PFSK-1 (cell line): ENCODE data around the gene BUB1B.

ENCODE experiments used
- FOXP2 ChIP-seq: optimal IDR thresholded peaks from 2 replicates; pipeline ENCODE3; 2011; ENCODE audit warnings: borderline replicate concordance, control low read depth, inconsistent platforms; ENCODE audit not compliant: insufficient read depth; ENCODE audit errors: extremely low read length, extremely low read depth
- POLR2AphosphoS5 ChIP-seq: IDR thresholded peaks from 2 replicates; pipeline ENCODE4 v1.6.1; 2012; ENCODE audit warnings: low read depth, mild to moderate bottlenecking, control low read depth, low read length, moderate library complexity
- REST ChIP-seq, 2 experiments: IDR thresholded peaks; 2 replicates each; pipeline versions ENCODE4 v1.6.1 to v1.8.0; 2011 to 2012; ENCODE audit warnings: low read depth in 2 of 2, low read length in 2 of 2, control low read depth in 1 of 2, inconsistent platforms in 1 of 2, mild to moderate bottlenecking in 1 of 2, moderate library complexity in 1 of 2; ENCODE audit not compliant: insufficient read depth in 1 of 2
- SIN3A ChIP-seq: IDR thresholded peaks from 2 replicates; pipeline ENCODE4 v1.6.1; 2012; ENCODE audit warnings: mild to moderate bottlenecking, low read length, moderate library complexity, borderline replicate concordance; ENCODE audit not compliant: insufficient read depth
- TAF1 ChIP-seq: IDR thresholded peaks from 2 replicates; pipeline ENCODE4 v1.6.1; 2012; ENCODE audit warnings: low read length, control low read depth, borderline replicate concordance; ENCODE audit not compliant: insufficient read depth

The BUB1B gene

DNA sequence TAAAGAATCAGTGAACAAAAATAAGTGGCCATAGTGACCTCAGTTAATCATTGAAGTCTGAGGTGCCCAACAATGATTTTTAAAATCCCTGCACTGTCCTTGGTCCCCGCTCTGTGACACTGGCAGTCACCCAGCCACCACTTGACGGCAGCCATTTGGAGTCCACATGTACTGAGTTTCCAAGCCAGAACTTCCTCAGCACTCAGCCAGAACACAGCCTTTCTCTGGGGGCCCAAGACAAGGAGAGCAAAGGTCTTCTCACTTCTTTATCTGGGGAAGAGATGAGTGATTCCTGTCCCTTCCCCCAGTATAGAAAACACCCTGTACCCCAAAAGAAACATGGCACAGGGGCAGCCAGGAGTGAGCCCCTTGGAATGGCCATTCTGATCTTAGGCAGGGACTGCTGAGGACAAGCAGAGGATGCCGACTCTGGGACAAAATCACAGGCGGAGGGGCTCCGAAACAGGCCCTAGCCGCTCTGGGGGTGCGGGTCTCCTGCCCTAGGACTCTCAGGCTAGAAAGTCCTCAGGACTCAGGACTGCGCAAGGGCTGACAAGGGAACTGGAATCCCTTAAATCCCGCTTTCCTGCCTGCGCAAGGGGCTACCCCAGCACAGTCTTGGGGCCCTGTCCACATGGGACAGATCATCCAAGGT lies 90.7 kb downstream of the BUB1B start:
- TF ChIP-seq TAF1 (no peak), FOXP2 (no peak), POLR2AphosphoS5 (no peak), REST (IDR thresholded peaks at IDR 0.05; ENCODE audit: insufficient read depth in 1 of 2, low read depth in 2 of 2, low read length in 2 of 2) (no peak), SIN3A (no peak)

GRCh38 chr15:40252141-40252437 lies 91.2 kb downstream of the BUB1B start:
- TF ChIP-seq POLR2AphosphoS5: no peak
- no peak for TF ChIP-seq REST (IDR thresholded peaks at IDR 0.05; ENCODE audit: insufficient read depth in 1 of 2, low read depth in 2 of 2, low read length in 2 of 2)
- TF ChIP-seq TAF1: no peak
- no peak for TF ChIP-seq FOXP2
- no peak for TF ChIP-seq SIN3A

DNA sequence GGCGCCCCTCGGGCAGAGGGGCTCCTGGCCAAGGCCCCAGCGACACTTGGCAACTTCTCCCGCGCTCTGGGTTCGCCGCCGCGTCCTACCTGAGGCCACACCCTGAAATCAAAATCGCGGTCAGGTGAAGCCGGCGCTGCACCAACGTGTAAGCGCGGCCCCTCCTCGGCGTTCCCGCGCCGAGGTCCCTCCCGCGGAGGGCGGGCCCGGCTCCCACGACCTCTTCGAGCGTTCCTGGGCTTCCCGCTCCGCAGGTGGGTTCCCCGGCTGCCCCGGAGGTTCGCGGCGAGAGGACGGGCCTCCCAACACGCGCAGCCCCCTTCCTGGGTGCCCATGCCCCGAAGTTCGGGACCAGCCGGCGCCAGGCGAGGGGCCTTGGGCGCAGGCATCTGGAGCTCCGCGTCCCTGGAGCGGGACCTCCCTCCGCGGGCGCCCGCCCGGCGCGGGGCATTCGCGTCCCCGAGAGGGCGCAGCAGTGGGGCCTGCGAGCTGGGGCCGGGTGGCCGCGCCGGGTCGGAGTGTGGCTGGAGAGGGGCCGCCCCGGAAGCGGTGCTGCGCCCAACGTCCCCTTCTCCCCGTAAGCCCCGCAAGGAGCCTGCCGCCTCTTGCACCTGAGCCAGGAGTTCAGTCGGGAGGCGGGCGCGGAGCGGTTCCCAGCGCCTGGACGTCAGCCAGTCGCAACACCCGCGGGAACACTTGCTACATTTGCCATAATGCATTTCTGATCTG lies 91.7 kb downstream of the BUB1B start:
- no peak for TF ChIP-seq TAF1
- no peak for TF ChIP-seq POLR2AphosphoS5
- no peak for TF ChIP-seq SIN3A
- no peak for TF ChIP-seq FOXP2
- no peak for TF ChIP-seq REST (IDR thresholded peaks at IDR 0.05; ENCODE audit: insufficient read depth in 1 of 2, low read depth in 2 of 2, low read length in 2 of 2)

- no peak for TF ChIP-seq POLR2AphosphoS5
- TF ChIP-seq FOXP2: no peak
- TF ChIP-seq REST (IDR thresholded peaks at IDR 0.05; ENCODE audit: insufficient read depth in 1 of 2, low read depth in 2 of 2, low read length in 2 of 2): no peak
- TF ChIP-seq SIN3A: no peak
- TF ChIP-seq TAF1: no peak
Measured at GRCh38 chr15:40253167-40253790, 92.4 kb downstream of the BUB1B start.
